NCI-H1092 (cell line): Measurements from ENCODE around the gene CACNA1H.

Experiments used
- DNase-seq: peaks from one replicate; lab custom pipeline; 2025; lab: John Stamatoyannopoulos, UW

Gene CACNA1H

DNA sequence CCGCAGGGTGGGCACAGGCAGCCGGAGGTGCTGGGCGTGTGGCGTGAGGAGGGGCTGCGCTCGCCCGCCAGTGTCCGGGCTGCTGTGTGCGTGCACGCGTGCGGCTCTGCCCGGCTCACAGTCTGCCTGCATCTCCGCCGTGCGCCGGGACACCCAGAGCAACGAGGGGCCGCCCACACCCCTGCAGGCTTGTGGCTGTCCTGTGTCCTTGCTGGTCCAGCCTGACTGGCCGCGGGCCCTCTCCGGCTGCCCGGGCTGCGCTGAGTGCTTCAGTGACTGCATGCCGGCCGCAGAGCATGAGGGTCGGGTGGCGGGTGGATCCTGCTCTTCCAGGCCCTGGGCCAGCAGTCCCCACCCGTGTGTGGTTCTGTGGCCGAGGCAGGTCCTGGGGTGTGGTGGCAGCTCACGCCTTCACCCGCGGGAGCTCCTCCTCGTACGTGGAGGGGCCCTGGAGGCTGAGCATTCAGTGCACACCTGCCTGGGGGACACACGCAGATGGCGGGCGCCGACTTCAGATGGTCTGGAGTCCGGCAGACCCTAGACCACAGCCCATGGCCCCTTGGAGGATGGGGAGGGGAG, 59.8 kb downstream of the CACNA1H start:
- no peak for DNase-seq

- no peak for DNase-seq
Observed at GRCh38 chr16:1213231-1213630, 60.3 kb downstream of the CACNA1H start.

DNA sequence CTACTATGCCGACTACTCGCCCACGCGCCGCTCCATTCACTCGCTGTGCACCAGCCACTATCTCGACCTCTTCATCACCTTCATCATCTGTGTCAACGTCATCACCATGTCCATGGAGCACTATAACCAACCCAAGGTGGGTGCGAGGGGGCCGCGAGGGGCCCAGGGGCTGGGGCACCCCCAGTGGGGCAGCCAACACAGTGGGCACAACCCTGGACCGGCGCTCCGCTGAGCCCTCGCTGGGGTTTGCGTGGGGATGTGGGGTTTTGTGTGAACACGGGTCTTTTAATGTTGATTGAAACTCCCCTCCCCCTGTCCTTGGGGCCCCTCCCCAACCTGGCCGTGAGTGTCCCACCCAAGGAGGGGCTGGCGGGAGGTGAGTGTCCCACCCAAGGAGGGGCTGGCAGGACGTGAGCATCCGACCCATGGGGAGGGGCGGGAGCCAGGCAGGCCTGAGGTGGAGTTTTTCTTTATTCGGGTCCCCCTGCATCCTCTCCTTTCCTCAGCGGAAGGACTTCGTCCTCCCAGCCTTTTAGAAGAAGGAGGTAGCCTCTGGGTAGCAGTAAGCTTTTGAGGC, 61.0 kb downstream of the CACNA1H start:
- no peak for DNase-seq

- no peak for DNase-seq
Observed at GRCh38 chr16:1214719-1215118, 61.8 kb downstream of the CACNA1H start.

- no peak for DNase-seq
Observed at GRCh38 chr16:1215574-1216295, 62.8 kb downstream of the CACNA1H start.

DNA sequence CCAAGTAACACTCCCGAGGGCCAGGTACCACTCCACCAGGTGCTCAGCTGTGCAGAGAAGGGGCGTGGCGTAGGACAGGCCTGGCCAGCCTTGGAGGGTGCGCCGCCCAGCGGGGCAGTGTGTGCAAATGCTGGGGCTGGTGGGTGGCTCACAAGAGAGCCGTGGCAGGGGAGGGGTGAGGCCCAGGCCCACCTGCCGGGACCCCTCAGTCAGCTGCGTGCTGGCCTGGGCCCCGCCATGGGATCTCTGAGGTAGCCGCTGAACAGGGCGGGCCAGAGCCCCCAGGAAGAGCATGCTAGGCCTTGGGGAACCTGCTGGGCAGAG, 63.4 kb downstream of the CACNA1H start:
- DNase-seq, result no peak

- DNase-seq, result no peak
Observed at GRCh38 chr16:1216681-1217400, 63.9 kb downstream of the CACNA1H start.

DNA sequence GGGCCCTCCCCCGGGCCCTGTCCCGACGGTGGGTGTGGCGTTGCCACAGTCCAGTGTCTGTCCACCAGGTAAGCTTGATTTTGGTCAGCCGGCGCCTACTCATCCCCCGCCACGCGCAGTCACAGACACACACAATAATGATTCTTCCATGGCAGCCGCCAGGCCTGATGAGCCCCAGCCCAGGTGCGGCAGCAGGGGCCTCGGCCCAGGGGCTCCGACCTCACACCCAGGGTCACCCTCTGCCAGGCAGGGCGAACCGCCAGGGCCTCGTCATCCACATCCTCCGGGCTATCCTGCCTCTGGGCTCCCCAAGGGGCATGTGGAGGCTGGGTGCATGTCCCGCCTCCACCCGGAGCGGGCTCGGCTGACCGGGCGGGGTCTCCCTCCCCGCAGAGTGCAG, 64.6 kb downstream of the CACNA1H start:
- DNase-seq, result no peak

- no peak for DNase-seq
Observed at GRCh38 chr16:1218061-1218929, 65.4 kb downstream of the CACNA1H start.

DNA sequence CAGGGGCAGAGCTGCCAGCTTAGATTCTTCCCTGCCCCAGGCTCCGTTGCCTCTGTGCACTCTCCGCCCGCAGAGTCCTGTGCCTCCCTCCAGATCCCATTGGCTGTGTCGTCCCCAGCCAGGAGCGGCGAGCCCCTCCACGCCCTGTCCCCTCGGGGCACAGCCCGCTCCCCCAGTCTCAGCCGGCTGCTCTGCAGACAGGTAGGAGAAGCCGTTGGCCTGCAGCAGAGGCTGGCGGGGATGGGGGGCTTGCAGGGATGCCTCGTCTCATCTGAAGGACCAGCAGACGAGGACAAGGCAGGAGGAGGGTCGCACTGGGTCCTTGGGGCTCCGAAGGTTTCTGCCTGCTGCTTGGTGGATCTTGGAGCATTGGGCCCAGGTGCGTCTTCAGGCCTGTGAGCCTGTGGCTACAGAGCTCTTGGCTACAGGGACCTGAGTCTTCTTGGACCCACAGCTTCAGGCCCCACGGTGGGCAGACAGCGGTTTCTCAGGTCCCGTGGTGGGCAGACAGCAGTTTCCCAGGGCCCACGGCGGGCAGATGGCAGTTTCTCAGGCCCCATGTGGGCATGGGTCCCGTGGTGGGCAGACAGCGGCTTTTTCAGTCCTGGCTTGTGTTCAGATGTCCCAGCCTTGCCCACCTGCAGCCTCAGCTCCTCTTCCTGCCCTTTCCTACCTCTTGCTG, 66.2 kb downstream of the CACNA1H start:
- no peak for DNase-seq

DNA sequence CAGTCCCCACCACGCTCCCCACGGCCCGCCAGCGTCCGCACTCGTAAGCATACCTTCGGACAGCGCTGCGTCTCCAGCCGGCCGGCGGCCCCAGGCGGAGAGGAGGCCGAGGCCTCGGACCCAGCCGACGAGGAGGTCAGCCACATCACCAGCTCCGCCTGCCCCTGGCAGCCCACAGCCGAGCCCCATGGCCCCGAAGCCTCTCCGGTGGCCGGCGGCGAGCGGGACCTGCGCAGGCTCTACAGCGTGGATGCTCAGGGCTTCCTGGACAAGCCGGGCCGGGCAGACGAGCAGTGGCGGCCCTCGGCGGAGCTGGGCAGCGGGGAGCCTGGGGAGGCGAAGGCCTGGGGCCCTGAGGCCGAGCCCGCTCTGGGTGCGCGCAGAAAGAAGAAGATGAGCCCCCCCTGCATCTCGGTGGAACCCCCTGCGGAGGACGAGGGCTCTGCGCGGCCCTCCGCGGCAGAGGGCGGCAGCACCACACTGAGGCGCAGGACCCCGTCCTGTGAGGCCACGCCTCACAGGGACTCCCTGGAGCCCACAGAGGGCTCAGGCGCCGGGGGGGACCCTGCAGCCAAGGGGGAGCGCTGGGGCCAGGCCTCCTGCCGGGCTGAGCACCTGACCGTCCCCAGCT, 67.3 kb downstream of the CACNA1H start:
- no peak for DNase-seq

DNA sequence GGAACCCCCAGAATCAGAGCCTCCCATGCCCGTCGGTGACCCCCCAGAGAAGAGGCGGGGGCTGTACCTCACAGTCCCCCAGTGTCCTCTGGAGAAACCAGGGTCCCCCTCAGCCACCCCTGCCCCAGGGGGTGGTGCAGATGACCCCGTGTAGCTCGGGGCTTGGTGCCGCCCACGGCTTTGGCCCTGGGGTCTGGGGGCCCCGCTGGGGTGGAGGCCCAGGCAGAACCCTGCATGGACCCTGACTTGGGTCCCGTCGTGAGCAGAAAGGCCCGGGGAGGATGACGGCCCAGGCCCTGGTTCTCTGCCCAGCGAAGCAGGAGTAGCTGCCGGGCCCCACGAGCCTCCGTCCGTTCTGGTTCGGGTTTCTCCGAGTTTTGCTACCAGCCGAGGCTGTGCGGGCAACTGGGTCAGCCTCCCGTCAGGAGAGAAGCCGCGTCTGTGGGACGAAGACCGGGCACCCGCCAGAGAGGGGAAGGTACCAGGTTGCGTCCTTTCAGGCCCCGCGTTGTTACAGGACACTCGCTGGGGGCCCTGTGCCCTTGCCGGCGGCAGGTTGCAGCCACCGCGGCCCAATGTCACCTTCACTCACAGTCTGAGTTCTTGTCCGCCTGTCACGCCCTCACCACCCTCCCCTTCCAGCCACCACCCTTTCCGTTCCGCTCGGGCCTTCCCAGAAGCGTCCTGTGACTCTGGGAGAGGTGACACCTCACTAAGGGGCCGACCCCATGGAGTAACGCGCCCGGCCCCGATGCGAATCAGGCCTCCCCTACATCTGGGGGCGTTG, 68.1 kb downstream of the CACNA1H start:
- DNase-seq, result no peak

DNA sequence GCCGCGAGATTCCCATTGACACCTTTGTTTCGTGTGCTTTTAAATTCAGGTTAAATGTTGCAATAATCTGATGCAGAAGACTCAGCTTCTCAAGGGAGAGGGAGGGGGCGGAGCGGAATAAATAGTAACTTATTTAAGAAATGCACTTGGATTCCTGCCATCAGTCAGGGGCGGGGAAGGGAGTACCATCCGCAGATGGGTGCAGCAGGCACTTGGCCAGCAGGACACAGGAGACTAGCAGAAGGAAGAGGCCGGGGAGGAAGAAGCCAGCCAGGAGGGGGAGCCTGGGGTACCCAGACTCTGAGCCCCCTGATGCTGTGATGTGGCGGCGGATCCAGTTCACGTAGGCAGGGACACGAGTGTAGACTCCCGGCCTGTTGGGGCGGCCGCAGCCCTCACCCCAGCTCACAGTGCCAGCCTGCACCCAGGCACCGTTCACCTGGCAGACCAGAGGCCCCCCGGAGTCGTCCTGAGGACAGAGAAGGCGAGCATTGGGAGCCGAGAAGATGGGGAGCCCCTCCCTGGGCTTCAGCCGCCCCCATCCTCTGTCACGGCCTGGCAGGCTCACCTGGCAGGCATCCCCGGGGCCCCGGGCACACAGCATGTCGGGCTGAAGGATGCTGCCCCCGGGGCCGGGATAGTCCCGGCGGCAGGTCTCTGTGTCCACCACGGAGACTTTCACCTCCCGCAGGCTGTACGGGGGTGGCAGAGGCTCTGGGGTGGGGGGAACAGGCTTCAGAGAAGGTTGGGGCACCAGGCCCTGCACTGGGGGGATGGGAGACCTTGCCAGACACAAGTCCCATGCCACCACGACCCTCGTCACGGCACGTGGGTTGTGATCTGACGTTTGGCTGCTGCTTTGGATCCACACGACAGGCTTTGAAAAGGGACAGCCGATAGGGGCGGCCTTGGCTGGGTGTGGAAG, 69.0 kb downstream of the CACNA1H start:
- DNase-seq, result no peak

DNA sequence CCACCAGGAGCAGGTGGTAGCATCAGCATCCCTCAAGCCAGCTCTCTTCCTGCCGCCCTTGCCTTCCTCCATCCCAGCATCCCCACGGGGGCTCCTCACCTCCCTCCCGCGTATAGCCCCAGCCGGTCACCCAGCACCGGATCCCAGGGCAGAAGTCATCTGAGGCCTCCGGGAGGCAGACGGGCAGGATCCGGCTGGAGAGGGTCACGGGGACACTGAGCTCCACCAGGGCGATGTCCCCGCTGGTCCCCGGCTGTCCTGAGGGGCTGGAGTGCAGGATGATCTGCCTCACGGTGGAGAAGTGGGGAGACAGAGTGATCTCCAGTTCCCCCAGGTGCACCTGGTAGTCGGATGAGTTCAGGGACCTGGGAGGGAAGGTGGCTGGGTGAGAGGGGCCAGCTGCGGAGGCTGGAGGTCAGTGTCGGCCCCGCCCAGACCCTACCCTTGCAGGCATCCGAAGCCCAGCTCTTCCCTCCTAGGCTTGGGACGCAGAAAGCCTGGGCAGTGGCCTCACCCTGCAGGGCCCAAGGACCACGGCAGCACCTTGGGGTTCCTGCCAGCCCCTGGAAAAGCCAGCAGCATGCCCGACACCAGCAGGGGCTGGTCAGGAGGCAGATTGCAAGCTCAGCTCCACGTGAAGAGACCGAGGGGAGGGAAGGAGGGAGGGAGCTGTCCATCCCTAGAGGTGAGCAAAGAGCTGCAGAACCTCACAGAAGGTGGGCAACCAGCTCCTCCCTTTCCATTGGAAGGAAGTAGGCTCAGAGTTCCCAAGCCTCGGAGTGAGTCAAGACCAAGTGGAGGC, 69.8 kb downstream of the CACNA1H start:
- DNase-seq, result no peak

- DNase-seq, result no peak
Observed at GRCh38 chr16:1223355-1224214, 70.7 kb downstream of the CACNA1H start.

DNA sequence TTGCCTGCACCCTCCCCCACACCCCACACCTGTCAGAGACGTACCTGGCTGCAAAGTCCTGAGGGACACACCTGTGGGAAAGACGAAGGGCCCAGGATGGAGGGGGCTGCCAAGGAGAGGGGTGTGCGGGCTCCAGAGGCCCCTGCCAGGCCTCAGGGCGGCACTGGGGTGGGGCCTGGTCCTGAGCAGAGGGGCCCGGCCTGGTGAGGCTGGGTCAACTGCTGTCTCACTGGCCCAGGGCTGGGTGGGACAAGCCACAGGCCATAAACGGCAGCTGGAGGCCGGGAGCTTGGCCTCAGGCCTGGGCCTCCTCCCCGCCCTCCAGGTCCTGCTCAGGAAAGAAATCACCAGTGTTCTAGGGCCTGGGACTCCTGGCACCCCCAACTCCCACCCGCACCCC, 71.7 kb downstream of the CACNA1H start:
- DNase-seq, result no peak

DNA sequence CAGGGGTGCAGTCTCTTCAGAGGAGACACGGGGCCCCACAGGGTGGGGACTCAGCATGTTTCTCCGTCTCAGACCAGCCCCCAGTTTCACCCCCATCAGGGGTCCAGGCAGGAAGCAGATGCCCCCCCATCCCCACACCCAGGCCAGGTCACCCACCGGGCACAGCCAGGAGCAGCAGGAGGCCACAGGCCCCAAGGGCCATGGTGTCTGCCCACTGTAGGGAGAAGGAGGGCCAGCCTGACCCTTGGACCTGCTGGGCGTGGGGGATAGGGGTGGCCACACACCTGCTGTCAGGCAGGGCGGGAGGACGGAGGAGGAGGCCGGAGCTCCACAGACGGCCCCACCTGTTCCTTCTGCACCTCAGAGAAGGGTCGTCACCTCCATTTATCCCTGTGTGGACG, 72.1 kb downstream of the CACNA1H start, which contains the start of gene TPSG1:
TSS of gene TPSG1 (minus strand) at position 218 of the 401 bp plus-strand sequence. CDS start at position 202, 16 bp downstream.
- no peak for DNase-seq
